OCI-LY1 (cell line): ENCODE measurements around the gene RAB30.

Source experiments
- CTCF ChIP-seq: fragments of 200-600 bp; sonication (generic), shearing (Covaris generic); IDR thresholded peaks from 2 replicates; pipeline ENCODE4 v1.5.1; 2017; ENCODE audit warnings: mild to moderate bottlenecking, antibody characterized with exemption, low read length, moderate library complexity, mixed read lengths
- EZH2 ChIP-seq: fragments of 200-600 bp; sonication (generic), shearing (Covaris generic); IDR thresholded peaks from 2 replicates; pipeline ENCODE4 v1.8.0; 2017; ENCODE audit warnings: borderline replicate concordance, mixed run types, mild to moderate bottlenecking, antibody characterized with exemption, low read length, moderate library complexity, mixed read lengths

GRCh38 chr11:83033371-83033770, 38.3 kb downstream of the RAB30 start:
- TF ChIP-seq CTCF = no peak
- no peak for TF ChIP-seq EZH2
